ENCODE data around the gene DHRS4.
"Not testable (repeated sequence)": the region's sequence is repeated elsewhere in the genome, so short reads cannot be mapped to it uniquely, and the experiment has no call there.

Gene DHRS4

DNA sequence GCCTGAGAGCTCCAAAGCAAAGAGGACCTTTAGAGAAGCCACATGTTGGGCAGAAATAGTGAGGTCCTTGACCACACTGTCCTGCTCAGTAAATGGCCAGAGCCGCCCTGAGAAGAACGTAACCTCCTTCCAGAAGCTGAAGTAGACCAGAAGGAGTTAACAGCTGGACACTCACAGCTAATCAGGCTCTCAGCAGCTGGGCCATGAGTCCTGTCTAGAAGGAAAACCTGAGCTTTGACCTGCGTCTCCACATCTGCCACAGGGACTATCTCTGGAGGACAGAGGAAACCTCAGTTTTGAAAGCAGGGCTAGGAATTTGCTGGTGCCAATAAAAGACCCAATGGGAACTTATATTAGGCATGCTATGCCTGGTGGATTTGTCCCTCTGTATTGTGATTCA, 12.3 kb upstream of the DHRS4 start:
- DNase-seq (ENCODE audit: low read depth in 2 of 2), result no peak

GRCh38 chr14:23941669-23942068, 11.9 kb upstream of the DHRS4 start:
- DNase-seq (ENCODE audit: low read depth in 2 of 2), result no peak

DNA sequence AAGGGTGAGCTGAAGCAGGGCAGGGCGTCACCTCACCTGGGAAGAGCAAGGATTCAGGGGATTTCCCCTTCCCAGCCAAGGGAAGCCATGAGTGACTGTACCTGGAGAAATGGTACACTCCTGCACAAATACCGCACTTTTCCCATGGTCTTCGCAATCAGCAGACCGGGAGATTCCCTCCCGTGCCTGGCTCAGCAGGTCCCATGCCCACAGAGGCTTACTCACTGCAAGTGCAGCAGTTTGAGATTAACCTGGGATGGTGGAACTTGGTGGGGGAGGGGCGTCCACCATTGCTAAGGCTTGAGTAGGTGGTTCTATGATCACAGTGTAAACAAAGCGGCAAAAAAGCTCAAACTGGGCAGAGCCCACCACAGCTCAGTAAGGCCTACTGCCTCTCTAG, 11.0 kb upstream of the DHRS4 start:
- DNase-seq (ENCODE audit: low read depth in 2 of 2), result no peak

DNA sequence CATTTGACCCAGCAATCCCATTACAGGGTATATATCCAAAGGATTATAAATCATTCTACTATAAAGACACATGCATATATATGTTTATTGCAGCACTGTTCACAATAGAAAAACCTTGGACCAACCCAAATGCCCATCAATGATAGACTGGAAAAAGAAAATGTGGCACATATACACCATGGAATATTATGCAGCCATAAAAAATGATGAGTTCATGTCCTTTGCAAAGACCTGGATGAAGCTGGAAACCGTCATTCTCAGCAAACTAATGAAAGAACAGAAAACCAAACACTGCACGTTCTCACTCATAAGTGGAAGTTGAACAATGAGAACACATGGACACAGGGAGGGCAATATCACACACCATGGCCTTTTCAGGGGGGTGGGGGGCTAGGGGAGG, 4.5 kb upstream of the DHRS4 start:
- not testable (repeated sequence) for DNase-seq (ENCODE audit: low read depth in 2 of 2)

- no peak for DNase-seq (ENCODE audit: low read depth in 2 of 2)
These were observed 3.0 kb upstream of the DHRS4 start for GRCh38 chr14:23950411-23951135.

DNA sequence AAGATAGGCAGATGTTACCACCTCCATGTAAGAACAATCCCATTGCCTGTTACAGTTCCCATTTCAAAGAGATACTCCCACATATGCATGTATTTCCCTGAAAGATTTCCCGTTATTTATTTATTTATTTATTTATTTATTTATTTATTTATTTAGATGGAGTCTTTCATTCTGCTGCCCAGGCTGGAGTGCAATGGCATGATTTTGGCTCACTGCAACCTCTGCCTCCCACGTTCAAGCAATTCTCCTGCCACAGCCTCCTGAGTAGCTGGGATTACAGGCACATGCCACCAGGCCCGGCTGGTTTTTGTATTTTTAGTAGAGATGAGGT, 2.5 kb upstream of the DHRS4 start:
- DNase-seq (ENCODE audit: low read depth in 2 of 2), result not testable (repeated sequence)

GRCh38 chr14:23951590-23952201, 1.9 kb upstream of the DHRS4 start:
- no peak for DNase-seq (ENCODE audit: low read depth in 2 of 2)

GRCh38 chr14:23953116-23953463, 480 bp upstream of the DHRS4 start:
- DNase-seq (ENCODE audit: low read depth in 2 of 2), result not testable (repeated sequence)

DNA sequence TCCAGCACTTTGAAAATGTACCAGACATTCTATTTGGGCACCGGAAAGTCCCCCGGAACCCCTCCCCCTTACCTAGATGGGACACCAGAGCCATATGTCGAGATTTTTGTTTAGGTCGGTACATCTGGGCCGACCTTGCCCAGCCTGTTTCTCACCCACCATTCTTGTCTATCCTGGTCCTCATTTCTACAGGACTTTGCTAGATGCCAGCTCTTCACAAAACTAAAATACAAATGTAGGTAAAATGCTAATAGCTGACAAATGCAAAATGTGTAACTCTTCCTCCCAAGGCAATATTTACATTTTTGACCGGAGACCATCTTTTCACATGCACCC, 677 bp downstream of the DHRS4 start:
- not testable (repeated sequence) for DNase-seq (ENCODE audit: low read depth in 2 of 2)

DNA sequence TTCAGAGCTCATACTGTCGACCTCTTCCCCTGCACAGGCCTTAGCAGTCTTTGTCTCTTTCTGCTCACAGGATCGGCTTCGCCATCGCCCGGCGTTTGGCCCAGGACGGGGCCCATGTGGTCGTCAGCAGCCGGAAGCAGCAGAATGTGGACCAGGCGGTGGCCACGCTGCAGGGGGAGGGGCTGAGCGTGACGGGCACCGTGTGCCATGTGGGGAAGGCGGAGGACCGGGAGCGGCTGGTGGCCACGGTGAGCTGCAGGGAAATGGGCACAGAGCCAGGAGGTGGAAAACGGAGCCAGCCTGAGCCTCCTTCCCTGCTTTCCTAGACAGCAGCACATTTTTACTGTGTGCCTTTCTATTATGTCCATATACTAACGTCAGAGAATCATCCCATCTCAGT, 1.4 kb downstream of the DHRS4 start:
- not testable (repeated sequence) for DNase-seq (ENCODE audit: low read depth in 2 of 2)

DNA sequence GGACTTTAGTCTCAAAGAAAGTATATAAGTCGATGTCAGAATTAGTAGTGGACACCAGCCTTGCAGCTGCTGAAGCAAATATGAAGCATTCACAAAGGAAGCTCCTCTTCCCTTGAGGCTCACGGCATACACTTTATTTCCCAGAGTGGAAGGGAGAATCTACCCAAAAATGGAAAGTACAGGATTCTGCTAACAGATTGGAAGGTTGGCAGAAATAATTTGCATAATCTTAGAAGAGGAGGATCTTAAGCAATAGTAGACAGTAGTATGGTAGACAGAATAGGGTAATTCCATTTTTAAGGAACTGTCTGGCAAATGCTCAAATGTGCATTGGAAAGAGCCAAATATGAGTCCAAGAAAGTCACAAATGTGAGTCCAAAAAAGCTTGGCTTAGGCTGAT, 2.2 kb downstream of the DHRS4 start:
- DNase-seq (ENCODE audit: low read depth in 2 of 2), result not testable (repeated sequence)

- DNase-seq (ENCODE audit: low read depth in 2 of 2), result not testable (repeated sequence)
These were observed 4.5 kb downstream of the DHRS4 start for GRCh38 chr14:23957913-23958569.

DNA sequence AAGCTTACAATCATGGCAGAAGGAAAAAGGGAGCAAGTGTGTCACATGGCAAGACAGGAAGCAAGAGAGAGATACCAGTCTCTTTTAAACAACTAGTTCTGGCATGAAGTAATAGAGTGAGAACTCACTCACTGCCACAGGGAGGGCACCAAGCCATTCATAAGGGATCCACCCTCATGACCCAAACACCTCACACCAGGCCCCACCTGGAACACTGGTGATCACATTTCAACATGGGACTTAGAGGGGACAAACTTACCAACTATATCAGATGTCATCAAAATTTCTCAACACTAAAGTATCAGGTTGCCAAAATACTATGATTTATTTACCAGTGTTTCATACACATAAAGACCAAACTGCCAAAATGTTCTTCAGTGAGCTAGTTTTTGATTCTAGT, 7.3 kb downstream of the DHRS4 start:
- DNase-seq (ENCODE audit: low read depth in 2 of 2), result not testable (repeated sequence)

DNA sequence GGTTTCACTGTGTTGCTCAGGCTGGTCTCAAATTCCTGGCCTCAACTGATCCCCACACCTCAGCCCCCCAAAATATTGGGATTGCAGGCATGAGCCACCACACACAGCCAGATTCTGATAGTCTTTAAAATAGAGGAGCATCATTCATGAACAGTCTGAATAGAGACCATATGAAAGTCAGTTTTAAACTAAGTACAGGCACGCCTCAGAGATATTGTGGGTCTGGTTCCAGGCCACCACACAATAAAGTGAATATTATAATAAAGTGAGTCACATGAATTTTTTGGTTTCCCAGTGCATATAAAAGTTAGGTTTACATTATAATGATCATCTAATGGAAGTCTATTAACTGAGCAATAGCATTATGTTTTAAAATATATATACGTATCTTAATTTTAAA, 8.1 kb downstream of the DHRS4 start:
- not testable (repeated sequence) for DNase-seq (ENCODE audit: low read depth in 2 of 2)

DNA sequence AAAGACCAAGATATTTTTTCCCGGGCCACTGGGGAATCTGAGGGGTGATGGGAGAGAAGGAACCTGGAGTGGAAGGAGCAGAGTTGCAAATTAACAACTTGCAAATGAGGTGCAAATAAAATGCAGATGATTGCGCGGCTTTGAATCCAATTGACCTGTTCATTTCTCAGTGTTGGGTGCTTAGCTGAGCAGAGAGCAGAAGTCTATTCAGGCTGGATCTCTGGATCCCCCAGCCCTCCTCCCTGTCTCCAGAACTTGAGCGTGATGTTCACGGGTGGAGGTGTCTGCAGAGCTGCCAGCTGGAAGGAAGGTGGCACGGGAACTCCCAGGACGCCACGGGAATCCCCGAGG, 15.5 kb downstream of the DHRS4 start:
- DNase-seq (ENCODE audit: low read depth in 2 of 2), result not testable (repeated sequence)

- DNase-seq (ENCODE audit: low read depth in 2 of 2), result not testable (repeated sequence)
These were observed 16.1 kb downstream of the DHRS4 start for GRCh38 chr14:23969481-23970282.

GRCh38 chr14:23970283-23970659, 16.7 kb downstream of the DHRS4 start:
- DNase-seq (ENCODE audit: low read depth in 2 of 2), result not testable (repeated sequence)

GRCh38 chr14:23973178-23973577, 19.6 kb downstream of the DHRS4 start:
- DNase-seq (ENCODE audit: low read depth in 2 of 2), result not testable (repeated sequence)

DNA sequence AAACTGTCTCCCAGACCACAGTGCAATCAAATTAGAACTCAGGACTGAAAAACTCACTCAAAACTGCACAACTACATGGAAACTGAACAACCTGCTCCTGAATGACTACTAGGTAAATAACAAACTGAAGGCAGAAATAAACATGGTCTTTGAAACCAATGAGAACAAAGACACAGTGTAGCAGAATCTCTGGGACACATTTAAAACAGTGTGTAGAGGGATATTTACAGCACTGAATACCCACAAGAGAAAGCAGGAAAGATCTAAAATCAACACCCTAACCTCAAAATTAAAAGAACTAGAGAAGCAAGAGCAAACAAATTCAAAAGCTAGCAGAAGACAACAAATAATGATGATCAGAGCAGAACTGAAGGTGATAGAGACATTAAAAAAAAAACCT, 20.5 kb downstream of the DHRS4 start:
- not testable (repeated sequence) for DNase-seq (ENCODE audit: low read depth in 2 of 2)

- DNase-seq (ENCODE audit: low read depth in 2 of 2), result not testable (repeated sequence)
These were observed 23.6 kb downstream of the DHRS4 start for GRCh38 chr14:23977208-23977607.

DNA sequence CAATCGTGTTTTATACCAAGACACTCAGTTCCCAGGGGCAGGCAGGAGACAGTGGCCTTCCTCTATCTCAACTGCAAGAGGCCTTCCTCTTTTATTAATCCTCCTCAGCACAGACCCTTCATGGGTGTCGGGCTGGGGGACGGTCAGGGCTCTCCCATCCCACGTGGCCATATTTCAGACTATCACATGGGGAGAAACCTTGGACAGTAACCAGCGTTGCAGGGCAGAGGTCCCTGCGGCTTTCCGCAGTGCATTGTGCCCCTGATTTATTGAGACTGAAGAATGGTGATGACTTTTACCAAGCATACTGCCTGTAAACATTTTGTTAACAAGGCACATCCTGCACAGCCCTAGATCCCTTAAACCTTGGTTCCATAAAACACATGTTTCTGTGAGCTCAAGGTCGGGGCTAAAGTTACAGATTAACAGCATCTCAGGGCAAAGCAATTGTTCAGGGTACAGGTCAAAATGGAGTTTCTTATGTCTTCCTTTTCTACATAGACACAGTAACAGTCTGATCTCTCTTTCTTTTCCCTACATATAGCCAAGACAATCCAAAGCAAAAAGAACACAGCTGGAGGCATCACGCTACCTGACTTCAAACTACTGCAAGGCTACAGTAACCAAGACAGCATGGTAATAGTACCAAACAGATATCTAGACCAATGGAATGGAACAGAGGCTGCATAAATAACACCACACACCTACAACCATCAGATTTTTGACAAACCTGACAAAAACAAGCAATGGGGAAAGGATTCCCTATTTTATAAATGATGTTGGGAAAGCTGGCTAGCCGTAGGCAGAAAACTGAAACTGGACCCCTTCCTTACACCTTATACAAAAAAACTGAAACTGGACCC, 28.6 kb downstream of the DHRS4 start:
- DNase-seq (ENCODE audit: low read depth in 2 of 2), result not testable (repeated sequence)
